H9 (cell line): ENCODE data around the gene NAALADL1. TPM values are rescaled to one million over a fixed set of nuclear protein-coding genes. Genes with fewer than 3 reads are reported as not detected.

Experiments
- DNase-seq: peaks from one replicate; pipeline ENCODE4 v3.0.0-alpha.2; 2017
- H2AFZ ChIP-seq: one replicate; pipeline ENCODE4 v1.6.1; 2013; ENCODE audit warnings: mild to moderate bottlenecking, low read length, control low read depth, moderate library complexity
- H2AK5ac ChIP-seq: 2 replicates; pipeline ENCODE4 v1.6.1; 2013; ENCODE audit warnings: low read length, control low read depth, mixed read lengths; ENCODE audit not compliant: insufficient read length
- H2BK120ac ChIP-seq: one replicate; pipeline ENCODE4 v1.6.1; 2013; ENCODE audit warnings: low read depth, mild to moderate bottlenecking, low read length, control low read depth, inconsistent platforms; ENCODE audit not compliant: poor library complexity, severe bottlenecking
- H2BK12ac ChIP-seq: 2 replicates; pipeline ENCODE4 v1.6.1; 2013; ENCODE audit warnings: low read length, control low read depth, mixed read lengths, low read depth; ENCODE audit not compliant: insufficient read length
- H2BK15ac ChIP-seq: 2 replicates; pipeline ENCODE4 v1.6.1; 2013; ENCODE audit warnings: low read depth, low read length, control low read depth
- H2BK20ac ChIP-seq: one replicate; pipeline ENCODE4 v1.6.1; 2013; ENCODE audit warnings: low read depth, mild to moderate bottlenecking, low read length, control low read depth, inconsistent platforms; ENCODE audit not compliant: poor library complexity, severe bottlenecking
- H2BK5ac ChIP-seq: 2 replicates; pipeline ENCODE4 v1.6.1; 2013; ENCODE audit warnings: low read length, control low read depth, mixed read lengths; ENCODE audit not compliant: insufficient read length
- H3K14ac ChIP-seq: 2 replicates; pipeline ENCODE4 v1.6.1; 2013; ENCODE audit warnings: low read length, control low read depth; ENCODE audit not compliant: insufficient read depth
- H3K18ac ChIP-seq: 2 replicates; pipeline ENCODE4 v1.6.1; 2013; ENCODE audit warnings: low read depth, mild to moderate bottlenecking, mixed read lengths, low read length, control low read depth; ENCODE audit not compliant: insufficient read length
- H3K23ac ChIP-seq: 2 replicates; pipeline ENCODE4 v1.6.1; 2013; ENCODE audit warnings: low read length, control low read depth, mixed read lengths, low read depth; ENCODE audit not compliant: insufficient read length
- H3K23me2 ChIP-seq: 2 replicates; pipeline ENCODE4 v1.6.1; 2013; ENCODE audit warnings: low read depth, mild to moderate bottlenecking, mixed read lengths, low read length, control low read depth; ENCODE audit not compliant: insufficient read length, poor library complexity, severe bottlenecking
- H3K27ac ChIP-seq: 2 replicates; pipeline ENCODE4 v1.5.1; 2013; ENCODE audit warnings: low read length, control low read depth, mixed read lengths, low read depth; ENCODE audit not compliant: insufficient read length
- H3K27me3 ChIP-seq: 2 replicates; pipeline ENCODE4 v1.6.1; 2013; ENCODE audit warnings: low read length, control low read depth, inconsistent platforms; ENCODE audit not compliant: insufficient read depth
- H3K4ac ChIP-seq: 2 replicates; pipeline ENCODE4 v1.6.1; 2013; ENCODE audit warnings: low read depth, mild to moderate bottlenecking, control low read depth, inconsistent platforms, low read length, moderate library complexity
- H3K4me1 ChIP-seq: 2 replicates; pipeline ENCODE4 v1.6.1; 2013; ENCODE audit warnings: low read length, control low read depth, inconsistent platforms; ENCODE audit not compliant: insufficient read depth
- H3K4me2 ChIP-seq: 2 replicates; pipeline ENCODE4 v1.6.1; 2013; ENCODE audit warnings: low read length, control low read depth, mixed read lengths; ENCODE audit not compliant: insufficient read length, insufficient read depth
- H3K56ac ChIP-seq: 2 replicates; pipeline ENCODE4 v1.6.1; 2013; ENCODE audit warnings: low read depth, mild to moderate bottlenecking, mixed read lengths, low read length, control low read depth; ENCODE audit not compliant: insufficient read length
- H3K79me1 ChIP-seq: 2 replicates; pipeline ENCODE4 v1.6.1; 2013; ENCODE audit warnings: low read depth, mild to moderate bottlenecking, moderate library complexity, low read length, control low read depth, inconsistent platforms; ENCODE audit not compliant: insufficient read depth, poor library complexity, severe bottlenecking
- H3K79me2 ChIP-seq: 2 replicates; pipeline ENCODE4 v1.6.1; 2013; ENCODE audit warnings: low read length, control low read depth, inconsistent platforms; ENCODE audit not compliant: insufficient read depth
- H3K9ac ChIP-seq: 2 replicates; pipeline ENCODE4 v1.6.1; 2013; ENCODE audit warnings: low read length, control low read depth, mixed read lengths; ENCODE audit not compliant: insufficient read length; ENCODE audit errors: extremely low read depth
- H3K9me3 ChIP-seq: one replicate; pipeline ENCODE4 v1.6.1; 2013; ENCODE audit warnings: low read depth, low read length, inconsistent platforms; ENCODE audit not compliant: control insufficient read depth
- H3T11ph ChIP-seq: one replicate; pipeline ENCODE4 v1.6.1; 2013; ENCODE audit warnings: mild to moderate bottlenecking, low read length, control low read depth, inconsistent platforms
- H4K20me1 ChIP-seq: one replicate; pipeline ENCODE4 v1.6.1; 2013; ENCODE audit not compliant: control insufficient read depth, insufficient read length, insufficient read depth
- H4K5ac ChIP-seq: 2 replicates; pipeline ENCODE4 v1.6.1; 2013; ENCODE audit warnings: low read depth, mild to moderate bottlenecking, mixed read lengths, low read length, control low read depth; ENCODE audit not compliant: insufficient read length
- H4K8ac ChIP-seq: replicated peaks from 2 replicates; pipeline ENCODE4 v1.6.1; 2013; ENCODE audit warnings: low read length, control low read depth, mixed read lengths, low read depth; ENCODE audit not compliant: insufficient read length
- H4K91ac ChIP-seq: 2 replicates; pipeline ENCODE4 v1.6.1; 2013; ENCODE audit warnings: low read depth, mild to moderate bottlenecking, moderate library complexity, mixed read lengths, low read length, control low read depth; ENCODE audit not compliant: insufficient read length
- H3K27ac Mint-ChIP-seq, 3 experiments: 2 replicates in 2 of 3; 3 replicates in 1 of 3; pipeline ENCODE4 v1.8.0; 2020 to 2021; ENCODE audit warnings: mixed read lengths in 3 of 3, mild to moderate bottlenecking in 1 of 3, moderate library complexity in 1 of 3
- H3K27me3 Mint-ChIP-seq: 2 replicates; pipeline ENCODE4 v1.8.0; 2021; ENCODE audit warnings: low read depth, mild to moderate bottlenecking, moderate library complexity, mixed read lengths
- H3K36me3 Mint-ChIP-seq, 3 experiments: 2 replicates in 2 of 3; 3 replicates in 1 of 3; pipeline ENCODE4 v1.8.0; 2020 to 2021; ENCODE audit warnings: low read depth in 3 of 3, mixed read lengths in 3 of 3; ENCODE audit not compliant: insufficient read depth in 1 of 3
- H3K4me1 Mint-ChIP-seq, 2 experiments: 2 replicates each; pipeline ENCODE4 v1.8.0; 2020; ENCODE audit warnings: mixed read lengths in 2 of 2
- H3K4me3 Mint-ChIP-seq, 2 experiments: 2 replicates in 1 of 2; 3 replicates in 1 of 2; pipeline ENCODE4 v1.8.0; 2020 to 2021; ENCODE audit warnings: mild to moderate bottlenecking in 2 of 2, mixed read lengths in 2 of 2, moderate library complexity in 1 of 2
- H3K9me3 Mint-ChIP-seq, 2 experiments: 2 replicates in 1 of 2; 3 replicates in 1 of 2; pipeline ENCODE4 v1.8.0; 2020; ENCODE audit warnings: mild to moderate bottlenecking in 2 of 2, mixed read lengths in 2 of 2, moderate library complexity in 1 of 2
- WGBS: extraction: QIAGEN DNeasy Blood & Tissue Kit; methylation state at CpG from one replicate; pipeline ENCODE4 v1.1.7; 2013; ENCODE audit warnings: missing lambda C conversion rate, low lambda C conversion rate, mixed read lengths; ENCODE audit not compliant: insufficient read length; ENCODE audit errors: extremely low coverage; 5-methylcytosine and 5-hydroxymethylcytosine counted together
- total RNA-seq: library from RNA; stranded (reverse); gene quantifications from 2 replicates; pipeline ENCODE4 v1.2.1, GENCODE V29; 2021
- TF ChIP-seq, protein P1 (sequence below): fragments of 200-600 bp; sonication (generic); conservative IDR thresholded peaks from 3 replicates; pipeline ENCODE4 v1.8.0; 2021; ENCODE audit warnings: antibody characterized with exemption, mild to moderate bottlenecking

The NAALADL1 gene
- total RNA-seq, 1 experiment from 2014 or later: 1.0 TPM

DNA sequence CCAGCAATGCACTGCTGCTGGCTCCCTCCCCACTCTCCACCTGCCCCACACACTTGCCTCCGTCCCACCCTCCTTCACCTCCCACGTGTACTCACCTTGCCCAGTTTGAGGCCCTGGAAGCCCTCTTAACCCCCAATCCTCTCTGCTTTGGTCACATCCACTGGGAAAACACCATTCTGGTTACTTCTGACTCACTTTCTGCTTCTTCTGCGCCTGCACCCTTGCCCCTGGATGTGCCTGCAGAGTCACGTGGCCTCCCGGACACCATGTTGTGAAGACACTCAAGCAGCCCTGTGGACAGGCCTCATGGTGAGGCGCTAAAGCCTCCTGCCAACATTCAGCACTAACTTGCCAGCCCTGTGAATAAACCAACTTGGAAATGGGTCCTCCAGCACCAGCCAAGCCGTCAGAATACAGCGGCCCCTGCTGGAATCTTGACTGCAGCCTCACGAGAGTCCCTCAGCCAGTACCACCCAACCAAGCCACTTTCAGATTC lies 2.6 kb upstream of the NAALADL1 start:
- H4K91ac ChIP-seq: no peak overlapping the region
- no peak overlapping the region for H2AFZ ChIP-seq
- Mint-ChIP-seq H3K4me3 (no peak overlapping the region), H3K9me3 (no peaks in the 10 kb centered on the region), H3K36me3 (no peaks in the 10 kb centered on the region), H3K27ac (peak overlapping the region in 1 of 3 experiments; percentile 42; a peak in 3 of 7 replicates), H3K4me1 (peaks cover 6 to 10% of the 10 kb centered on the region in 2 experiments), H3K27me3 (peaks cover 8% of the 10 kb centered on the region)
- no peaks in the 10 kb centered on the region for H3K23me2 ChIP-seq
- H3K27me3 ChIP-seq: no peaks in the 10 kb centered on the region
- no peaks in the 10 kb centered on the region for H3K4me1 ChIP-seq
- no CpG with 5 or more reads among the region's 9 CpGs for WGBS
- H3K23ac ChIP-seq: no peak overlapping the region
- peak; percentile 74 for DNase-seq
- no peak overlapping the region for H2BK12ac ChIP-seq
- H3K4me2 ChIP-seq: no peak overlapping the region
- H3K9ac ChIP-seq: no peak overlapping the region
- H4K8ac ChIP-seq: no peak overlapping the region
- no peak overlapping the region for H3K56ac ChIP-seq
- H3K79me2 ChIP-seq: no peaks in the 10 kb centered on the region
- H4K5ac ChIP-seq: no peak overlapping the region
- no peak overlapping the region for H2BK20ac ChIP-seq
- H2BK15ac ChIP-seq: no peak overlapping the region
- no peak overlapping the region for H2AK5ac ChIP-seq
- H3T11ph ChIP-seq: no peak overlapping the region
- no peak overlapping the region for H3K14ac ChIP-seq
- H3K9me3 ChIP-seq: no peaks in the 10 kb centered on the region
- no peak overlapping the region for H3K27ac ChIP-seq
- TF ChIP-seq, protein P1, sequence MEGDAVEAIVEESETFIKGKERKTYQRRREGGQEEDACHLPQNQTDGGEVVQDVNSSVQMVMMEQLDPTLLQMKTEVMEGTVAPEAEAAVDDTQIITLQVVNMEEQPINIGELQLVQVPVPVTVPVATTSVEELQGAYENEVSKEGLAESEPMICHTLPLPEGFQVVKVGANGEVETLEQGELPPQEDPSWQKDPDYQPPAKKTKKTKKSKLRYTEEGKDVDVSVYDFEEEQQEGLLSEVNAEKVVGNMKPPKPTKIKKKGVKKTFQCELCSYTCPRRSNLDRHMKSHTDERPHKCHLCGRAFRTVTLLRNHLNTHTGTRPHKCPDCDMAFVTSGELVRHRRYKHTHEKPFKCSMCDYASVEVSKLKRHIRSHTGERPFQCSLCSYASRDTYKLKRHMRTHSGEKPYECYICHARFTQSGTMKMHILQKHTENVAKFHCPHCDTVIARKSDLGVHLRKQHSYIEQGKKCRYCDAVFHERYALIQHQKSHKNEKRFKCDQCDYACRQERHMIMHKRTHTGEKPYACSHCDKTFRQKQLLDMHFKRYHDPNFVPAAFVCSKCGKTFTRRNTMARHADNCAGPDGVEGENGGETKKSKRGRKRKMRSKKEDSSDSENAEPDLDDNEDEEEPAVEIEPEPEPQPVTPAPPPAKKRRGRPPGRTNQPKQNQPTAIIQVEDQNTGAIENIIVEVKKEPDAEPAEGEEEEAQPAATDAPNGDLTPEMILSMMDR: peak; percentile 73
- H3K79me1 ChIP-seq: no peaks in the 10 kb centered on the region
- H2BK120ac ChIP-seq: no peak overlapping the region
- H3K4ac ChIP-seq: no peak overlapping the region
- no peak overlapping the region for H2BK5ac ChIP-seq
- no peaks in the 10 kb centered on the region for H4K20me1 ChIP-seq
- H3K18ac ChIP-seq: no peak overlapping the region
